ENCODE data around the gene SLC25A28.

SLC25A28 gene

DNA sequence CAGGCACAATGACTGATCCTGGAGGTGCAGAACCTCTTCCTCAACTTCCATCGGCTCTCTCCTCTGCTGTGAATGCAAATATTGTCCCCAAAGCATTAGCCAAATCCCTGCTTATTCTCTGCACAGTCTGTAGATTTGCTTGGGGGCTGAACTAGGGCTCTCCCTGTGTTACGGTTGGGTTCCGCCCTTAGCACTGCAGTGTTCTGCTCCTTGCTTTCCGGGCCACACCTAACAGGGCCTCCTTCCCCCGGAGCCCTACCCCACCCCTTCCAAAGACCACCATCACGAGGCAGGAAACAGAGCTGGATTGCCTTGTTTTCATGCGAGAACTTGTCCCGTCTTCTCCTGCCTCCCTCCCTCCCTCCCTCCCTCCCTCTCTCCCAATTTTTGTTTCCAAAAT, 36.6 kb downstream of the SLC25A28 start:
- no peak for DNase-seq

DNA sequence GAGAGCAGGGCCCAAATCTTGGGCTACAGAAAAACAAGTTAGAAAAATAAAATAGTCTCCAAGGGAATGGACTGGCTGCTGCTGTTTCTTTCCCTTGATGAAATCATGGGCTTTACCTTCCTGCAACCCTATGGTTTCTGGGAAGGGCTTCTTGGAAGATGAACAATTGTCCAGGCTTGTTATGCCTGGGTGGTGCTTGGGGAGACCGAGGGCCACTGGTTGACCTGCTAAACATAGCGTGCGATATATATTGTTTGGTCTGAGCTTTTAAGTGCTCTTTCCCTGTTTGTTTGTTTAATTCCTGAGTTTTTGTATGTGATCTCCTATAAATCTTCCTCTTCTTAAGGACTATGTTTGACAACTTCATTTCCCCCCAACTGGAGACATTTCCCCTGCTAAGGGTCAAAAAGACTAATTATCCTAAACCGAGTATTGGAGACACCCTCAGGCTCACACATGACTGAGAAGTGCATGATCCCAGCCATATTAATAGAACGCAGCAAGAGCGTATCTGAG, 37.9 kb downstream of the SLC25A28 start:
- DNase-seq: no peak

DNA sequence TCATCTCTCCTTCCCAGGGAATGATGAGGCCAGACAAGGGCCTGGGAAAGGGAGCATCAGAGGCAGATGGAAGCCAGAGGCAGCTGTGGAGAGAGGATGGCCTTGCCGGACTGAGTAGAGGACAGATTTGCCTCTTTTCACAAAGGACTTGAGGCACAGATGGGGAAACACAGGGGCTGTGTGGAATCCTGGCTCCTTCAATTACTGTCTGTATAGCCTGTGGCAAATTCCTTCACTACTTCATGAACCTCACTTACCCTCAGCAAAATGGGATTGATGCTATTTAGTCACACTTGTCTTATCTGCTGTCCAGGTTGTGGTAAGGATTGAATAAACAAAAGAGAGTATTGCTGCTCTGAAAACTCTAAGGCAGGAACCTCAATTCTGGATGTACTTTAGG, 40.3 kb downstream of the SLC25A28 start:
- DNase-seq: no peak

DNA sequence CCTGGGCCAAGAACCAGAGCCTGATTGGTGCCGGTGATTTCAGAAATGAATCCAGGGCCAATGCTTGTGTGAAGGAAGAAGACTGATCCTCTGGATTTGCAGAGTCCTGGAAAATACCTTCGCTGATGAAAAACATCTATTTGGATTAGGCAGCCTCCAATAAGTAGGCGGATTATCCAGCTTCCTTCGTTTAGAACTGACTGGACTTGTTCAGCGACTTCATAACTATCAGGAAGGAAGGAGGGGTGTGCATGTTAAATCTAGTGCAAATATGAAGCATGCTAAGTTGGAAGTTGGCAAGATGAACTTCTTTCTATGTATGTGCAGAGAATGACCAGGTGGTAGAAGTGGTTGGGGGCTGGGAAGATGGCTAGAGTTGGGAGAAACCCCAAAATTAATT, 46.4 kb downstream of the SLC25A28 start:
- no peak for DNase-seq

DNA sequence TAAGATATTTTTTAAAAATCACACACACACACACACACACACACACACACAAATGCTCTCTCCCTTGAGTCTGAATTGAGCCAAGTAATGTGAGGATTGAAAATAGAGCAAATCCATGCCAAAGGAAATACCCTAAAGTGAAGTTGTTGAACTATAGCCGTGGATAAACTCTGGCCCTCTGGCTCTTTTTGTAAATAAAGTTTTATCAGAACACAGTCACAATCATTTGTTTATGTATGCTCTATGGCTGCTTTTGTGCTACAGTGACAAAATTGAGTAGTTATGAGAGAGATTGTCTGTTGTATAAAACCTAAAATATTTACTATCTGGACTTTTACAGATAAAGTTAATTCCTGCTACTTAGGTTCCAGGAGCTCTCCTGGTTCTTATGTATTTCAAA, 48.4 kb downstream of the SLC25A28 start:
- no peak for DNase-seq

DNA sequence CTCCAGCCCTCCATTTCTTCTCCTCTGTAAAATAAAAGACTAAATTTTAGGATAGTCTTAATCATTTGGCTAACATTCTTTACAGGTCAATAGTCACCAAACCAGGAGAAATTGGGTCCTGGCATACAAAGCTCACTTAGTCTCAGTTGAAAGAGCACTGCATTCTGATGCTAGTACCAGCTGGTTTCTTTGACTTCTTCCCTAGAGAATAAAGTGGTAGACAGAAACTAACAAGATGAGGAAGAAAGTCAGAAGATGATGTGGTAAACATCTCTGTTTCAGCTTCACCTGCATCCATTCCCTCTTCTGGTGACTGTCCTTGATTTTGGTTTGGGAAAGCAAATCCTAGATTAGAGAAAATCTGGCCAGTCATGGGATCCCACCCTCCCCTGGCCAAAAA, 50.3 kb downstream of the SLC25A28 start:
- no peak for DNase-seq

DNA sequence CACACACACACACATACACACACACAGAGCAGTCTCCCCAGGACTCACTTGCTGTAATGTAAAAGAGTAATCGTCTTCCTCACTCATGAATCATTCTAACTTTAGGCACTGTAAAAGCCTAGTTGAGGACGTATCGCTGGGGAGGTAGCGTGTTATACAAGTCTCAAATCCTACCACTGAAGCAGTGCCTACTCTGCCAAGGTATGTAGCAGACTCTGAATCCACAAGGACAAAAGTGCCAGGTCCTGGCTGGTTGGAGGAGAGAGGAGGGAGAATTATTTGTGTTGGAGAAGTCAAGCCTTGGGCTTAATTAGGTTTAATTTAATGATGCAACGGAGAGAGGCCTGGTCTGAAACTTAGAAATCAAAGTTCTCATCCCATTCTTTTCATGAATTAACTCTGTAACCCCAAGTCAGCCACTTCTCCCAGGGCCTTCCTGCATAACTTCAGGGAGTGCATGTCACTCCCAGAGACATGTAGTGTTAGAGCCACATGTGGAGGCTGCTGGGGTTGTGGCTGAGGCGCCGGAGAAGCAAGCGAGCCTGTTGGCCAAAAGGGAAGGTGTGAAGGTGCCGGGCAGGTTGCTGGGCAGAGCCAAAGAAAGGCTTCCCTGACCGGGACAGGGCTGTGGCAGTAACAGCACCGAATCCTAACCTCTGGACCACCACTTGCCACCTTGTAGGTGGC, 50.8 kb downstream of the SLC25A28 start:
- DNase-seq: no peak

DNA sequence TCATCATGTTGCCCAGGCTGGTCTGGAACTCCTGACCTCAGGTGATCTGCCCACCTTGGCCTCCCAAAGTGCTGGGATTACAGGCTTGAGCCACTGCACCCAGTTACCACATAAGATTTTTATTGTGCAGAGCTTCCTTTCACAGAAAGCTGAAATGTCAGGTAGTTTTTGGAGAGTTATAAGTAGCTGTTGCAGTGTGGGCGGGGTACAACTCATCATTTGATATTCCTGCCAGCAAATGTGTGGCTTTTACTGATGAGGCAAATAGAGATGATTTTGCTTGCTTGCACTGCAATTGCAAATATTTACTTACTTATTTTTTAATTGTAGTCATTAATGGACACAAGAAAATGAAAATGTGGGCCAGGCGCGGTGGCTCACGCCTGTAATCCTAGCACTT, 55.1 kb downstream of the SLC25A28 start:
- DNase-seq: no peak

DNA sequence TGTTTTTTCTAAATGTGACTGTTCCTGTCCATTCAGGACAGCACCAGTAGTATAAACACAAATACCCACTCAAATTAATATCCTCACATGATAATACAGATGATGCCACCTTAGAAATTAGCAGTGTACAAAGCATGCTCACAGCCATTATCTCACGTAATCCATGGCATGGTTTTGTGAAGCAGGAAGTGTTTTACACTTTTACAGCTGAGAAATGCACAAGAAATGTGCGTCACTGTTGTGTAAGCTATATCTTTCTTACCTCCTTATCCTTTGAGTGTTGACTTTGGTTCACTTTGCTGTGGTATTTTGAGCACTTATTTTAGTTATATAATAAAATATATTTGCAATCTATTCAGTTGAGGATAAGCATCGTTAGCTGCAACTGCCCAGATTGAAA, 55.9 kb downstream of the SLC25A28 start:
- DNase-seq: no peak

DNA sequence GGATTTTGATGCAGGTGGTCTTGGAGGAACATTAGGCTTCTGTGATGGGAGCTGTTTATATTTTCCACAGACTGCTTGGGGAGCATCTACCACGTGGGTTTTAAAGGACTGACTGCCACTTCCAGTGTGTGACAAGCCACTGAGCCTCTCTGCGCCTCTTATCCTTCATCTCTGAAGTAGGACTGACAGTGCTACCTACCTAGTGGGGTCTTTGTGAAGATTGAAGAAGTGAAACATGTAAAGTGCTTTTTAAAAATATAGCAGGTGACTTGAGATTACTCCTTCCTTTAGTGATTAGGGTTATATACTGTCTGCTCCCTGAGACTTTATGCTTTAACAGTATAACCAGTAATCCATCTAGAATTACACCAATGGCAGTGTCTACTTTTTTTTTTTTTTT, 57.6 kb downstream of the SLC25A28 start:
- DNase-seq: no peak

Data from activated CD4-positive, alpha-beta T cell treated with anti-CD3 and anti-CD28 coated beads, Interleukin-2, amount 50 U/mL, for 48 hours (primary cell).